Thyroid gland (tissue), 4 donors: ENCODE measurements around the gene ASCC2.

Source experiments
- POLR2A ChIP-seq, 2 donors: fragments of 450-650 bp; IDR thresholded peaks; one replicate each; pipeline ENCODE4 v1.6.1; 2017; ENCODE audit warnings: antibody characterized with exemption in 2 of 2, mild to moderate bottlenecking in 2 of 2, moderate library complexity in 1 of 2
- TF ChIP-seq, protein P1 (sequence below), 6 experiments: fragments of 200-600 bp in 3 of 6; fragments of 450-650 bp in 3 of 6; sonication (generic) in 3 of 6; IDR thresholded peaks; one replicate each; pipeline ENCODE4 v1.5.1; 2016 to 2019; ENCODE audit warnings: antibody characterized with exemption in 6 of 6, mild to moderate bottlenecking in 2 of 6, inconsistent platforms in 1 of 6, moderate library complexity in 1 of 6

- TF ChIP-seq, protein P1, sequence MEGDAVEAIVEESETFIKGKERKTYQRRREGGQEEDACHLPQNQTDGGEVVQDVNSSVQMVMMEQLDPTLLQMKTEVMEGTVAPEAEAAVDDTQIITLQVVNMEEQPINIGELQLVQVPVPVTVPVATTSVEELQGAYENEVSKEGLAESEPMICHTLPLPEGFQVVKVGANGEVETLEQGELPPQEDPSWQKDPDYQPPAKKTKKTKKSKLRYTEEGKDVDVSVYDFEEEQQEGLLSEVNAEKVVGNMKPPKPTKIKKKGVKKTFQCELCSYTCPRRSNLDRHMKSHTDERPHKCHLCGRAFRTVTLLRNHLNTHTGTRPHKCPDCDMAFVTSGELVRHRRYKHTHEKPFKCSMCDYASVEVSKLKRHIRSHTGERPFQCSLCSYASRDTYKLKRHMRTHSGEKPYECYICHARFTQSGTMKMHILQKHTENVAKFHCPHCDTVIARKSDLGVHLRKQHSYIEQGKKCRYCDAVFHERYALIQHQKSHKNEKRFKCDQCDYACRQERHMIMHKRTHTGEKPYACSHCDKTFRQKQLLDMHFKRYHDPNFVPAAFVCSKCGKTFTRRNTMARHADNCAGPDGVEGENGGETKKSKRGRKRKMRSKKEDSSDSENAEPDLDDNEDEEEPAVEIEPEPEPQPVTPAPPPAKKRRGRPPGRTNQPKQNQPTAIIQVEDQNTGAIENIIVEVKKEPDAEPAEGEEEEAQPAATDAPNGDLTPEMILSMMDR (IDR thresholded peaks at IDR 0.05), result no peak
- no peak for TF ChIP-seq POLR2A (IDR thresholded peaks at IDR 0.05)
These were observed 45.7 kb upstream of the ASCC2 start for GRCh38 chr22:29883775-29884097.
